ENCODE measurements around the gene NLGN1.
A peak's percentile ranks its signal among the peaks of the same experiment; 100 is the strongest.

The NLGN1 gene

DNA sequence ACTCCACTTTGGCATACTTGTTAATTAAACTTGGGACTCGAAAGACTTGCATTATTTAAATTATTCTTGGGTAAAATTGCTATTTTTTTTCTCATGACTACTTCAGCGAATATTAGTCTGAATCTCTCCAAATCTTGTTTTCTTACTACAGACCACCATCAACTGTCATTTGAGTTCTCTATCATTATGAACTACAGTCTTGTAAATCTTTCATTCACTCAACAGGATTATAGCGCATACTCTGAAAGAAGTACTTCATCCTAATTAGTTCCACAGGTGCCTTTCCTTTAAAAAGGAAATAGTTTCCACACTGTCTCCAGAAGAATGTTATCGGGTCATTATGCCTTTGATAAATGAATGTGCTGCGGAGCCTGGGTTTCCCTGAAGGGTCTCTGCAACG lies 149.5 kb downstream of the NLGN1 start:
- no peak overlapping the region for H3K27ac ChIP-seq (ENCODE audit: poor library complexity, severe bottlenecking)
- ATAC-seq (ENCODE audit: low read depth) (no peak), DNase-seq (ENCODE audit: low spot score) (no peak)
- no peak overlapping the region for H3K4me3 ChIP-seq (ENCODE audit: severe bottlenecking)
- no peaks in the 10 kb centered on the region for H3K4me1 ChIP-seq (ENCODE audit: insufficient read depth, poor library complexity, severe bottlenecking)
- TF ChIP-seq, protein P1, sequence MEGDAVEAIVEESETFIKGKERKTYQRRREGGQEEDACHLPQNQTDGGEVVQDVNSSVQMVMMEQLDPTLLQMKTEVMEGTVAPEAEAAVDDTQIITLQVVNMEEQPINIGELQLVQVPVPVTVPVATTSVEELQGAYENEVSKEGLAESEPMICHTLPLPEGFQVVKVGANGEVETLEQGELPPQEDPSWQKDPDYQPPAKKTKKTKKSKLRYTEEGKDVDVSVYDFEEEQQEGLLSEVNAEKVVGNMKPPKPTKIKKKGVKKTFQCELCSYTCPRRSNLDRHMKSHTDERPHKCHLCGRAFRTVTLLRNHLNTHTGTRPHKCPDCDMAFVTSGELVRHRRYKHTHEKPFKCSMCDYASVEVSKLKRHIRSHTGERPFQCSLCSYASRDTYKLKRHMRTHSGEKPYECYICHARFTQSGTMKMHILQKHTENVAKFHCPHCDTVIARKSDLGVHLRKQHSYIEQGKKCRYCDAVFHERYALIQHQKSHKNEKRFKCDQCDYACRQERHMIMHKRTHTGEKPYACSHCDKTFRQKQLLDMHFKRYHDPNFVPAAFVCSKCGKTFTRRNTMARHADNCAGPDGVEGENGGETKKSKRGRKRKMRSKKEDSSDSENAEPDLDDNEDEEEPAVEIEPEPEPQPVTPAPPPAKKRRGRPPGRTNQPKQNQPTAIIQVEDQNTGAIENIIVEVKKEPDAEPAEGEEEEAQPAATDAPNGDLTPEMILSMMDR (IDR thresholded peaks at IDR 0.05; ENCODE audit: poor library complexity, severe bottlenecking): no peak
- H3K27me3 ChIP-seq (ENCODE audit: insufficient read depth, poor library complexity, severe bottlenecking): peaks cover 8% of the 10 kb centered on the region
- no peaks in the 10 kb centered on the region for H3K36me3 ChIP-seq (ENCODE audit: low read depth)
- H3K9me3 ChIP-seq (ENCODE audit: severe bottlenecking): no peaks in the 10 kb centered on the region

DNA sequence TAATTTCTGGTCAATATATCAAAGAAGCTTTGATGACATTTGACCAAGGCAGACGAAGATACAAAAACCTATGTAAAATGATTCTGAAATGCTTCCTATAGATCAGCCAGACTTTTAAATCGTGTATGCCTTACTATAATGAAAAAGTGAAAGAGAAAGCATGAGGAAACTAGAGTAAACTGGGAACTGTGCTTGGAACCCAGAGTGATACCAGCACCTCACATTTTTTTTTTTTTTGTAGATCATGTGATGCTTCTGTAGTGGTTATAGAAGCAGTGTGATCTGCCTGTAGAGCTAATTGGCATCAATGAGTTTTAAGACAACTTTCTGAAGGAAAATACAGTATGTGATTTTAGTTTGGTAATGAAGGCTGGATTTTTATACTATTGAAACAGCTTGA lies 150.7 kb downstream of the NLGN1 start:
- ATAC-seq (ENCODE audit: low read depth): no peak

DNA sequence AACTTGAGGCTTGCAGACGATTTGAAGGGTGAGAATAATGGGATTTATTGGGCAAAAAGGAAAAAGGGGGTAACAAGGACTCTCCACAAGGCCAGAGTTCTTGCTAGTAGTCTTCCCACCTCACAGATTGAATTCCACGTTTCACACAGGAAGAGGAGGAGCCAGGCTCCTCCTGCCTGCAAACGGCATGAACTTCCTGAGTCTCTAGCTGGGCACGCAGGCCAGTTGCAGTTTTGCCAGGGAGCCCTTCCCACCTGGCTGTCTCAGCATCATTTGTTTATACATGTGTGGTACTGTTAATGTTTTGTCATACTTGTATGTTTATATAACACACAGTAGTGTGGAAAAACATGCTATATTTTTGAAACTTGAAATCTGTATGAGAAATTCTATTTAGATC lies 155.0 kb downstream of the NLGN1 start:
- TF ChIP-seq, protein P1 (IDR thresholded peaks at IDR 0.05; ENCODE audit: poor library complexity, severe bottlenecking): no peak
- peaks cover 2% of the 10 kb centered on the region for H3K27me3 ChIP-seq (ENCODE audit: insufficient read depth, poor library complexity, severe bottlenecking)

More for the DNA sequence above, 150.7 kb downstream of the NLGN1 start:
- H3K9me3 ChIP-seq (ENCODE audit: severe bottlenecking): no peaks in the 10 kb centered on the region
- no peak for DNase-seq (ENCODE audit: low spot score)
- no peak overlapping the region for H3K4me3 ChIP-seq (ENCODE audit: severe bottlenecking)
- TF ChIP-seq, protein P1 (IDR thresholded peaks at IDR 0.05; ENCODE audit: poor library complexity, severe bottlenecking): no peak
- H3K27me3 ChIP-seq (ENCODE audit: insufficient read depth, poor library complexity, severe bottlenecking): peaks cover 4% of the 10 kb centered on the region
- no peaks in the 10 kb centered on the region for H3K4me1 ChIP-seq (ENCODE audit: insufficient read depth, poor library complexity, severe bottlenecking)
- no peaks in the 10 kb centered on the region for H3K36me3 ChIP-seq (ENCODE audit: low read depth)
- no peak overlapping the region for H3K27ac ChIP-seq (ENCODE audit: poor library complexity, severe bottlenecking)

DNA sequence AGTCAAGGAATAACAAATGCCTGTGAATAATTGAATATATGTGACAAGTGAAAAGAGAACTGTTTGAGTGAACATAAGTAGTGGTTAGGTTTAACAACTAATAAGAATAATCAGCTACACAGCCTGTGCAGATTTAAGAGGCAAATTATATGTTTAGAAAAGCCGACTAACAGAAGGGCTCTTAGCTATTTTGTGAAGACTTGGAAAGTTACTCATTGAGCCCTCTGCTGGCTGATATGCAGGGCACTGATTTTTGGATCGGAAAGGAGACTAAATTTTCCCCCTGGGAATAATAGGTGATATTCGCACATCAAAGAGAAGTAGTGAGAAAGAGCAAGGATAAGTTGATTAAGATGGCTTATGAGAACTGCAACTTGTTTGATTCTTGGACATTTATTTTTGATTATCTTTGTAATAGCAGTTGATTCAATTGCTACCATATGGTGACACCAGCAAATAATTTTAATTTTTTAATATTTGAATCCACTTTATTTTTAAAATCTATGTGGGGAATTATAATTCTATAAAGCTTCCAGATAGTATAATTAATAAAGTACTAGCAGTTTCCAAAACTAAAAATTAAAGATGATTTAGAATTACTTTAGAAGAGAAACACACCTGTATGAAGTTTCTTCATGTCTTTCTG lies 156.2 kb downstream of the NLGN1 start:
- Histone ChIP-seq H3K9me3 (ENCODE audit: severe bottlenecking) (no peaks in the 10 kb centered on the region), H3K4me1 (ENCODE audit: insufficient read depth, poor library complexity, severe bottlenecking) (no peaks in the 10 kb centered on the region), H3K27me3 (ENCODE audit: insufficient read depth, poor library complexity, severe bottlenecking) (peaks cover 2% of the 10 kb centered on the region), H3K4me3 (ENCODE audit: severe bottlenecking) (no peak overlapping the region), H3K27ac (ENCODE audit: poor library complexity, severe bottlenecking) (no peak overlapping the region), H3K36me3 (ENCODE audit: low read depth) (no peaks in the 10 kb centered on the region)
- TF ChIP-seq, protein P1 (IDR thresholded peaks at IDR 0.05; ENCODE audit: poor library complexity, severe bottlenecking): peak; percentile 76
- peak; percentile 36; the same call in 1 of the 3 replicates for ATAC-seq (ENCODE audit: low read depth)
- no peak for DNase-seq (ENCODE audit: low spot score)

More for the DNA sequence above, 155.0 kb downstream of the NLGN1 start:
- Histone ChIP-seq H3K36me3 (ENCODE audit: low read depth) (no peaks in the 10 kb centered on the region), H3K4me3 (ENCODE audit: severe bottlenecking) (no peak overlapping the region), H3K9me3 (ENCODE audit: severe bottlenecking) (no peaks in the 10 kb centered on the region), H3K27ac (ENCODE audit: poor library complexity, severe bottlenecking) (no peak overlapping the region), H3K4me1 (ENCODE audit: insufficient read depth, poor library complexity, severe bottlenecking) (no peaks in the 10 kb centered on the region)
- no peak for DNase-seq (ENCODE audit: low spot score)
- no peak for ATAC-seq (ENCODE audit: low read depth)

DNA sequence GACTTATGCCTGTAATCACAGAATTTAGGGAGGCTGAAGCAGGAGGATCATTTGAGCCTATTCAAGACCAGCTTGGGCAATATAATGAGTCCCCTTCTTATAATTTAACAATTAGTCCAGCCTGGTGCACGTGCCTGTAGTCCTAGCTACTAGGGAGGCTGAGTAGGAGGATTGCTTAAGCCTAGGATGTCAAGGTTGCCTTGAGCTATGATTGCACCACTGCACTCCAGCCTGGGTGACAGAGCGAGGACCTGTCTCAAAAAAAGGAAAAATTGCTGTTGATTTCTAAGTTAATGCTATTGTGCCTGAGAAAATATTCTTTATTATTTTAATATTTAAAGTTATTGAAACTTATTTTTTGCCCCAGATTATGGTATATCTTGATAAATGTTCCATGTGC lies 159.0 kb downstream of the NLGN1 start:
- TF ChIP-seq, protein P1 (IDR thresholded peaks at IDR 0.05; ENCODE audit: poor library complexity, severe bottlenecking): no peak
- no peak overlapping the region for H3K27ac ChIP-seq (ENCODE audit: poor library complexity, severe bottlenecking)
- no peaks in the 10 kb centered on the region for H3K9me3 ChIP-seq (ENCODE audit: severe bottlenecking)
- peaks cover 2% of the 10 kb centered on the region for H3K27me3 ChIP-seq (ENCODE audit: insufficient read depth, poor library complexity, severe bottlenecking)
- ATAC-seq (ENCODE audit: low read depth): no peak
- H3K4me1 ChIP-seq (ENCODE audit: insufficient read depth, poor library complexity, severe bottlenecking): no peaks in the 10 kb centered on the region
- H3K4me3 ChIP-seq (ENCODE audit: severe bottlenecking): no peak overlapping the region
- no peaks in the 10 kb centered on the region for H3K36me3 ChIP-seq (ENCODE audit: low read depth)
- no peak for DNase-seq (ENCODE audit: low spot score)

Data from RWPE2 (cell line).